ENCODE data around the gene TNFRSF21.

- TF ChIP-seq EZH2 (IDR thresholded peaks at IDR 0.05; ENCODE audit: borderline replicate concordance, low read depth, low read length, severe bottlenecking) (no peak), CTCF (IDR thresholded peaks at IDR 0.05; ENCODE audit: borderline replicate concordance, extremely low read depth, low read length, poor library complexity, severe bottlenecking) (no peak)
These were observed 56.6 kb downstream of the TNFRSF21 start for GRCh38 chr6:47253136-47253535.

All from DND-41 (cell line).